HCT116 (cell line): ENCODE measurements around the gene CBL. TPM values are rescaled to one million over a fixed set of nuclear protein-coding genes. Genes with fewer than 3 reads are reported as not detected.

Experiments used
- ATAC-seq: fragments of 200-7000 bp; cut with Tn5 transposase; 2 replicates; pipeline ENCODE4 v1.9.1; 2020; ENCODE audit warnings: mild to moderate bottlenecking, moderate library complexity
- BruUV-seq: library from RNA; stranded (reverse); fragments of 400-500 nt; replicated peaks from 2 replicates; lab custom pipeline; 2021; lab: Mats Ljungman, UMichigan
- CTCF ChIA-PET: fragments of 300-600 bp; sonication (Branson Sonifier 250); formaldehyde crosslinking; loops from one replicate; lab custom pipeline; 2021; ENCODE audit warnings: antibody characterized with exemption; lab: Charles Lee
- POLR2A ChIA-PET: fragments of 300-600, 350-600 bp; sonication (Branson Sonifier 250); formaldehyde crosslinking; loops from one replicate; lab custom pipeline; 2021; ENCODE audit warnings: antibody characterized with exemption; lab: Charles Lee
- RAD21 ChIA-PET, 2 experiments: fragments of 300-600 bp; sonication (Branson Sonifier 250); formaldehyde crosslinking; loops; one replicate each; lab custom pipeline; 2023; ENCODE audit warnings: low total read pairs in 2 of 2; ENCODE audit not compliant: uncharacterized antibody in 2 of 2, unreplicated experiment in 2 of 2, low non-redundant PET in 1 of 2; lab: Charles Lee
- DNase-seq: peaks from one replicate; pipeline ENCODE4 v3.0.0-alpha.2; 2010; ENCODE audit warnings: low read depth, low spot score
- H2AFZ ChIP-seq: fragments of 200-600 bp; shearing (Covaris generic), sonication (generic); 2 replicates; pipeline ENCODE4 v1.6.1; 2017; ENCODE audit warnings: low read depth, mixed run types, mixed read lengths, antibody characterized with exemption, low read length; ENCODE audit not compliant: poor library complexity, severe bottlenecking
- H3K27ac ChIP-seq: 2 replicates; pipeline ENCODE4 v1.5.1; 2012; ENCODE audit warnings: low read depth, low read length
- H3K27me3 ChIP-seq: fragments of 200-600 bp; sonication (generic); 2 replicates; pipeline ENCODE4 v1.6.1; 2016; ENCODE audit warnings: mixed run types, low read length, mixed read lengths; ENCODE audit not compliant: insufficient read depth
- H3K36me3 ChIP-seq, 2 experiments: fragments of 200-500 bp in 1 of 2; fragments of 200-600 bp in 1 of 2; sonication (Bioruptor generic) in 1 of 2; sonication (generic) in 1 of 2; 2 replicates each; pipeline versions ENCODE4 v1.5.1 to v1.6.1; 2014 to 2016; ENCODE audit warnings: low read length in 2 of 2, inconsistent platforms in 1 of 2, mixed read lengths in 1 of 2, mixed run types in 1 of 2; ENCODE audit not compliant: insufficient read depth in 2 of 2, control insufficient read depth in 1 of 2
- H3K4me1 ChIP-seq, 2 experiments: fragments of 200-600 bp in 1 of 2; sonication (generic) in 1 of 2; 2 replicates each; pipeline versions ENCODE4 v1.5.1 to v1.6.1; 2012 to 2017; ENCODE audit warnings: low read length in 2 of 2, inconsistent platforms in 1 of 2, mild to moderate bottlenecking in 1 of 2, mixed read lengths in 1 of 2, mixed run types in 1 of 2, moderate library complexity in 1 of 2; ENCODE audit not compliant: insufficient read depth in 2 of 2, control insufficient read depth in 1 of 2
- H3K4me2 ChIP-seq: fragments of 200-600 bp; sonication (generic); 2 replicates; pipeline ENCODE4 v1.6.1; 2017; ENCODE audit warnings: mixed run types, low read length, mixed read lengths
- H3K4me3 ChIP-seq, 2 experiments: fragments of 200-600 bp in 1 of 2; sonication (generic) in 1 of 2; replicated peaks in 1 of 2; 2 replicates each; pipeline ENCODE4 v1.5.1; 2011 to 2016; ENCODE audit warnings: low read length in 2 of 2, control low read depth in 1 of 2, low read depth in 1 of 2, mild to moderate bottlenecking in 1 of 2, mixed read lengths in 1 of 2, mixed run types in 1 of 2
- H3K79me2 ChIP-seq: fragments of 200-600 bp; sonication (generic); 2 replicates; pipeline ENCODE4 v1.6.1; 2017; ENCODE audit warnings: mild to moderate bottlenecking, mixed run types, low read length, moderate library complexity, mixed read lengths; ENCODE audit not compliant: insufficient read depth
- H3K9ac ChIP-seq: fragments of 200-600 bp; sonication (generic); 2 replicates; pipeline ENCODE4 v1.6.1; 2016; ENCODE audit warnings: low read length, mixed read lengths
- H3K9me2 ChIP-seq: fragments of 200-600 bp; sonication (generic), shearing (Covaris generic); 2 replicates; pipeline ENCODE4 v1.6.1; 2017; ENCODE audit warnings: mixed run types, mild to moderate bottlenecking, moderate library complexity; ENCODE audit not compliant: insufficient read depth
- H3K9me3 ChIP-seq, 2 experiments: fragments of 200-500 bp in 1 of 2; fragments of 200-600 bp in 1 of 2; sonication (Bioruptor generic) in 1 of 2; sonication (generic) in 1 of 2; 2 replicates each; pipeline ENCODE4 v1.6.1; 2014 to 2017; ENCODE audit warnings: low read length in 2 of 2, mixed read lengths in 2 of 2, inconsistent platforms in 1 of 2, low read depth in 1 of 2, mild to moderate bottlenecking in 1 of 2, mixed run types in 1 of 2, moderate library complexity in 1 of 2; ENCODE audit not compliant: control insufficient read depth in 1 of 2, insufficient read depth in 1 of 2
- H4K20me1 ChIP-seq: fragments of 200-600 bp; sonication (generic), shearing (Covaris generic); 2 replicates; pipeline ENCODE4 v1.6.1; 2017; ENCODE audit warnings: mixed run types, mild to moderate bottlenecking, moderate library complexity; ENCODE audit not compliant: insufficient read depth
- ATF3 ChIP-seq: IDR thresholded peaks from 2 replicates; pipeline ENCODE4 v1.6.1; 2012
- CBX3 ChIP-seq: IDR thresholded peaks from 2 replicates; pipeline ENCODE4 v1.6.1; 2012; ENCODE audit warnings: low read depth
- CTCF ChIP-seq, 3 experiments: fragments of 200-600 bp in 1 of 3; sonication (generic) in 1 of 3; IDR thresholded peaks in 2 of 3; conservative IDR thresholded peaks in 1 of 3; 2 replicates each; pipeline ENCODE4 v1.5.1; 2012 to 2017; ENCODE audit warnings: low read depth in 2 of 3, low read length in 2 of 3, antibody characterized with exemption in 1 of 3, borderline replicate concordance in 1 of 3, control low read depth in 1 of 3, mild to moderate bottlenecking in 1 of 3, mixed read lengths in 1 of 3, mixed run types in 1 of 3, moderate library complexity in 1 of 3; ENCODE audit not compliant: insufficient read depth in 1 of 3
- EGR1 ChIP-seq: IDR thresholded peaks from 2 replicates; pipeline ENCODE4 v1.6.1; 2012; ENCODE audit warnings: low read depth
- ELF1 ChIP-seq: IDR thresholded peaks from 2 replicates; pipeline ENCODE4 v1.6.1; 2012; ENCODE audit warnings: low read depth, borderline replicate concordance
- EZH2 ChIP-seq: fragments of 200-600 bp; sonication (generic); IDR thresholded peaks from 2 replicates; pipeline ENCODE4 v1.6.1; 2017; ENCODE audit warnings: antibody characterized with exemption, mixed run types
- EZH2phosphoT487 ChIP-seq: fragments of 200-600 bp; IDR thresholded peaks from 2 replicates; pipeline ENCODE4 v1.6.1; 2018; ENCODE audit warnings: antibody characterized with exemption, borderline replicate concordance
- FOSL1 ChIP-seq: IDR thresholded peaks from 2 replicates; pipeline ENCODE4 v1.6.1; 2012; ENCODE audit warnings: low read depth
- MAX ChIP-seq: IDR thresholded peaks from 2 replicates; pipeline ENCODE4 v1.6.1; 2012
- POLR2AphosphoS5 ChIP-seq: IDR thresholded peaks from 2 replicates; pipeline ENCODE4 v1.6.1; 2011; ENCODE audit warnings: mild to moderate bottlenecking, low read depth, low read length, moderate library complexity
- SIN3A ChIP-seq: IDR thresholded peaks from 2 replicates; pipeline ENCODE4 v1.6.1; 2012; ENCODE audit warnings: low read depth
- SP1 ChIP-seq: IDR thresholded peaks from 2 replicates; pipeline ENCODE4 v1.6.1; 2012; ENCODE audit warnings: low read depth
- SRF ChIP-seq: IDR thresholded peaks from 2 replicates; pipeline ENCODE4 v1.6.1; 2012; ENCODE audit warnings: low read depth
- YY1 ChIP-seq: IDR thresholded peaks from 2 replicates; pipeline ENCODE4 v1.6.1; 2011; ENCODE audit warnings: low read length, low read depth, moderate library complexity, mild to moderate bottlenecking; ENCODE audit not compliant: insufficient replicate concordance; ENCODE audit errors: extremely low read depth
- ZBTB33 ChIP-seq: IDR thresholded peaks from 2 replicates; pipeline ENCODE4 v1.6.1; 2011; ENCODE audit warnings: mild to moderate bottlenecking, low read length, moderate library complexity; ENCODE audit not compliant: insufficient replicate concordance; ENCODE audit errors: extremely low read depth
- ZFX ChIP-seq: fragments of 450-650 bp; IDR thresholded peaks from 2 replicates; pipeline ENCODE4 v1.6.1; 2017
- intact Hi-C: fragments of 100-400 bp; cut with micrococcal nuclease; formaldehyde crosslinking; loops from 2 replicates; pipeline ENCODE4 v1.10.0; 2022
- total RNA-seq: library from RNA; stranded (reverse); gene quantifications from one replicate; pipeline ENCODE4 v1.2.1, GENCODE V29; 2021; ENCODE audit not compliant: unreplicated experiment

Gene CBL
- total RNA-seq, 1 experiment from 2014 or later = 31.1 TPM

- no peak for ATAC-seq
- CTCF ChIA-PET = interaction anchor here (1.3 to 1.6 kb wide), 3 partner anchors 10 to 79 kb away, joined by 4 to 5 read pairs (median 4); partner anchors contain the start of gene CBL
Observed at GRCh38 chr11:119285431-119285830, 79.3 kb downstream of the CBL start.

More at GRCh38 chr11:119285431-119285830, 79.3 kb downstream of the CBL start:
- peaks cover 10 to 24% of the 10 kb centered on the region in 2 experiments; a peak in 2 of 4 replicates for H3K36me3 ChIP-seq
- H3K9me3 ChIP-seq = 0 out of 4 replicates have a peak, but pooled peaks cover 0 to 3% of the 10 kb centered on the region in 2 experiments
- RAD21 ChIA-PET = interaction anchor here in 1 of 2 experiments (0.9 kb wide), 1 partner anchor 218 kb away, joined by 3 read pairs; the partner anchor contains the start of gene VPS11
- H3K79me2 ChIP-seq = no peaks in the 10 kb centered on the region
- no peak overlapping the region for H3K4me3 ChIP-seq
- no peaks in the 10 kb centered on the region for H3K27me3 ChIP-seq
- H3K27ac ChIP-seq = no peak overlapping the region
- no peaks in the 10 kb centered on the region for H4K20me1 ChIP-seq
- H3K9me2 ChIP-seq = no peaks in the 10 kb centered on the region
- no peak overlapping the region for H3K4me2 ChIP-seq
- no peak overlapping the region for H2AFZ ChIP-seq
- no TSS peak for BruUV-seq
- POLR2A ChIA-PET = no interaction called here
- TF ChIP-seq ELF1 (no peak), CTCF (IDR thresholded peaks at IDR 0.05 in 2 of 3, conservative IDR thresholded peaks at IDR 0.05 in 1 of 3; ENCODE audit: borderline replicate concordance in 1 of 3, insufficient read depth in 1 of 3, low read depth in 2 of 3, low read length in 2 of 3) (no peak), MAX (no peak), ATF3 (no peak), EZH2 (no peak), SRF (no peak), SIN3A (no peak), YY1 (no peak), ZFX (no peak), SP1 (no peak), FOSL1 (no peak), POLR2AphosphoS5 (no peak), CBX3 (no peak), EGR1 (no peak), EZH2phosphoT487 (no peak), ZBTB33 (no peak)
- H3K9ac ChIP-seq = no peak overlapping the region
- no peak for DNase-seq
- peaks cover 0 to 8% of the 10 kb centered on the region in 2 experiments; a peak in 2 of 4 replicates for H3K4me1 ChIP-seq
- intact Hi-C loops = no loop called here
